HG03159 (cell line): ENCODE data around the gene ALK.
"Not testable (repeated sequence)": the region's sequence is repeated elsewhere in the genome, so short reads cannot be mapped to it uniquely, and the experiment has no call there.

ENCODE experiments used
- ATAC-seq: cut with Tn5 transposase; IDR thresholded peaks from one replicate; pipeline ENCODE4 v1.9.1; 2021; ENCODE audit warnings: mild to moderate bottlenecking, moderate library complexity; ENCODE audit not compliant: unreplicated experiment

Gene ALK

DNA sequence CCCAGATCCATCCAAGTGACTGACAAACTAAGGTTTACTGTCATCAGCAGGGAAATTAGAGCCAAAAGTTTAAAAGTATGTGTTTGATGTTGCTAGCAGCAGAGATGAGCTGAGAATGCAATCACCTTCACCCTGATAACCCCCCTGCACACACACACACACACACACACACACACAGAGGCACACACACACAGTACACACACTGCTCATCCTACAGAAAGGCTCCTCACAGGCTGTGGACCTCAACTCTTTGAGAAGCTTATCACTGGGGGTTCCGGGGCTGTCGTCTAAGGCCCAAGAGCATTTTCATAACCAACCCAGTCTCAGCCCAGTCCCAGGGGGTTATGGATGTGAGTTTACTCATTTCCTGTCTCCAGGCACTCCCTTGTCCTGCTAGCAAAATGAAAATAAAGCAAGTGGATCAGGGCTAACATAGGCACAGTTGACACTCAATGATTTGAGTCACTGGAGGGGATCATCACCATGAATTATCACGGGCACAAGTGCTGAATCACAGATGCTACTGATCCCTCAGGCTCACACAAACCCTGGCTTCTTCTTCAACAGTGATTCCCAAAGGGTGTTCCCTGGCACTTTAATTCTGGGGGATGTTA lies 76.6 kb downstream of the ALK start:
- no peak for ATAC-seq

DNA sequence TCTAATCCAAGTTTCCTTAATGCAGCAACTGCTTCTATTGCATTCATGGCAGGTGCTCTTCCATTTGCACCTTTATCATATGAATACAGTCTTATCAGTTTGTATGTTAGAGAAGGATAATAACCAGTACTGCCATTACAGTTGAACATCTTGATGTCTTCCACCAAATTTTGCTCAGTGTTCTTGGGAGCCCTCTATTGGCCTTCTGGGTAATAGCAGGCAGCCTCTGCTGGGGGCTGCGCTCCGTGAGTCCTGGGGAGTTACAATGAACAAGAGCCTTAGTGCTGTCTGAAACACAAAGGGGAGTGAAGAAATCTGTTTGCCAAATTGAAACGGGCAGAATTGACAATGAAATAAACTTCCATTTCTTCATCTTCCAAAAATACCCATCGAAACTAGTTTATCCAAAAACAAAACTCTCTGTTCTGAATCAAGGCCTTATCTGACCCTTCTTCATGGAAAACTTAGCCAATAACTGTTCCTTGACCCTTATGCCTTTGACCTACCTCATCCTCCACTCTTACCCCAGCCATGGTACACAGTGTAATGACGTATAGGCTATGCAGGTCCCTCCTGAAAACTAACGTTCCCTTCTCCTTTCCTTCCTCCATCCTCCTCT lies 79.9 kb downstream of the ALK start:
- ATAC-seq: no peak

DNA sequence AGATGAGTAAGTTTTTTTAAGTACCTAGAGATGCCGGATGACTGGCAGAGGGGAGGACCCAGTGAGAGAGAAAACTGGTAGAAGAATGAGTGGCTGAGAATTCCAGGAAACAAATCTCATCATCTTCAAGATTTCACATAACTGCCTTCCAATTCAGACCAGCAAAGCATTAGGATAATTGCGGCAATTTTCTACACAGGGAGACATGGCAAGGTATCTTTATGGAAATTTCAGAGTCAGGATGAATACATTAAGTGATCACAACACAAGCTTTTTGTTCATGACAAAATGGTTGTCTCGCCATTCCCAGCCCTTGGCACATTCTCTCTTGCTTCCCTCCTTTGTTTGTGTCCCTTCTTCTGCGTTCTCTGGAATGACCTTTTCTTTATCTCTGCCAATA lies 82.1 kb downstream of the ALK start:
- no peak for ATAC-seq

GRCh38 chr2:29837925-29838324 lies 83.5 kb downstream of the ALK start:
- ATAC-seq: no peak

DNA sequence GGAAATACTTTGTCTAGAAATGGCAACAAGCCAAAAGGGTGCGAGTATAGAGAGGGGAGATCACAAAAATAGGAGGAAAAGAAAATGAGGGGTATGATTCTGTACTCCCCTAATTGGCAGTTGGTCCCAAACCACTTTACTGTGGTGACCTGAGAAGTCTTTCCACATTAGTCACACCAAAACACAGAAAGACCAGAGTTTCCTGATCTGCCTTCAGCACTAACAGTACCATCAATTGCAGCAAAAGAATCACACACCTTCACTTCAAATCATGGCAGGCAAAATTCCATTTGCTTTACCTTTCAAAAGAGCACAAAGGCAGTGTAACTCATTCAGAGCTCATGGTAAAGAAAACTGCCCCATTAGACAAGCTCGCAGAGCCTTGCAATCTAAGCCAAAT lies 86.8 kb downstream of the ALK start:
- no peak for ATAC-seq

DNA sequence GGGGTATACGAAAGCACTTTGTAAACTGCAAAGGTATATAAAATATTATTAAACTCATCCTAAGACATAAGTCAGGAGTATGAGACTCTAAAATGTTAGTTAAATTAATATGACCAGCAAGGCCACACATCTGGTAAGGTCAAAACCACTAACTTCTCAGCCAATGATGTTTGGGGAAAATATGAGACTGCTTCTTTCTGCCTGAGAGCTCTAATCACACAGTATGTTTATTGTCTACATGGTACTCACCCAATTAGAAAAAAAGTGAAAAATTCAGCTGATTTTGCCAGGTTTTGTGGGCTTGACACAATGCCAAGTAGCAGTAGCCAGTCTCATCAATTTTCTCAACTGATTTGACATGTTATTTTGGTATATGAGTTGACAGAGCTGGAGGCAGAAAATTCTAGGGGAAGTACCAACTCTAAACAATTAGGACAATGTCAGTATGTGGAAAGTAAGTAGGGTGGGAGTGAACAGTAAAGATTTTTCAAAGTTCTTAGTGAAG lies 87.3 kb downstream of the ALK start:
- no peak for ATAC-seq

DNA sequence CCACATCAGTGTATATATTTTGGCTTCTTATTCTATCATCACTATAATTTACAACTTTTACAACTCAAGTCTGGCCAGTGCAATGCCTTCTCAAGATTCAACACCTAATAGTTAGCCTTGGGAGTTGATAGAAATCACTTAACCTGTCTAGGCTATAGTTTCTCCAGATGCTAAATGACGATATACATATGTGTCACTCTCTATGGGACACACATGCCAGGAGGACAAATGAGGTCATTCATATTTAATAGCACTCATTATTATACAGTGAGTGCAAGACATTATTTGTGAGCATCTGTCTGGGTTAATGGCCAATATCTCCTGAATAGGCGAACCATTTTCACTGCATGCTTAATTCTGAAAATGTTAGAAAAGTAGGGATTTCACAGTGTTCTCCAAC lies 89.8 kb downstream of the ALK start:
- no peak for ATAC-seq

- ATAC-seq: no peak
Measured at GRCh38 chr2:29829841-29830240, 91.5 kb downstream of the ALK start.

DNA sequence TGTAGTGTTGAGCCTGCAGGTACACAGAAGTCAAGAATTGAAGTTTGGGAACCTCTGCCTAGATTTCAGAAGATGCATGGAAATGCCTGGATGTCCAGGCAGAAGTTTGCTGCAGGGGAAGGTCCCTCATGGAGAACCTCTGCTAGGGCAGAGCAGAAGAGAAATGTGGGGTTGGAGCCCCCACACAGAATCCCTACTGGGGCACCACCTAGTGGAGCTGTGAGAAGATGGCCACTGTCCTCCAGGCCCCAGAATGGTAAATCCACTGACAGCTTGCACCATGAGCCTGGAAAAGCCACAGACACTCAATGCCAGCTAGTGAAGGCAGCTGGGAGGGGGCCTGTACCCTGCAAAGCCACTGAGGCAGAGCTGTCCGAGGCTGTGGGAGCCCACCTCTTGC lies 97.2 kb downstream of the ALK start:
- not testable (repeated sequence) for ATAC-seq

DNA sequence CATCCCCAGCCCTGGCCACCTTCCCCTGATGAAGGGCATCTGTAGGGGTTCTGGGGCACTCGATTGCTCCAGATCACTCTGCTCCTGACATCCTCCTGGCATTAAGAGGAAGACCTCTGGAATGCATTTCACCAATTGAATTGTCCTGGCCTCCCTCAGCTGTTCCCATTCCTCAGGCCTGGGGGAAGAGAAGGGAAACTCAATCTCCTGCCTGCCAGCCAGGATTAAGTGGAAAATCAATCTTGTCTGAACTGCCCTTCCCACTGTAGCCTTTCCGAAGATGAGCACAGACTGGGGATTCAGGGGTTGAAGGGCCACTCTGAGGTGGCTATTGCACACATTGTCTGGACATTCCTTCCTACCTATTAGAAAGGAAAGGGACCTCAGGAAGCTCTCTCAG lies 99.8 kb downstream of the ALK start:
- no peak for ATAC-seq

DNA sequence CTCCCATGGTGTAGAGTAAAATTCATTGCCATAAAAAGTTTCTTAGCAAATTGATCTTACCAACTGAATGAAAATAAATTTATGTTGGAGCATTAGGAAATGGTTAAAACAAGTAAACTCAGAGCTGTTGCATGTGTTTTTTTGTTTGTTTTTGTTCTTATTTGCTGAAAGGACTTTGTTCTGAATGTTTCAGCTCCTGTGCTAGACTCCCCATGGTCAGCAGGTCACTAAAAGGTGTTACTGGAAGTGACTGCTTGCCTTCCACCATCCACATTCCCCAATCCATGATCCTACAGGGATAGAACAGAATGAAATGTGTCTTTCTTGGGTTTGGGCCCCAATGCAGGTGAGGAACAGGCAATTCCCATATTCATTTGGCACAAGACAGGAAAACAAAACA lies 101.8 kb downstream of the ALK start:
- no peak for ATAC-seq

DNA sequence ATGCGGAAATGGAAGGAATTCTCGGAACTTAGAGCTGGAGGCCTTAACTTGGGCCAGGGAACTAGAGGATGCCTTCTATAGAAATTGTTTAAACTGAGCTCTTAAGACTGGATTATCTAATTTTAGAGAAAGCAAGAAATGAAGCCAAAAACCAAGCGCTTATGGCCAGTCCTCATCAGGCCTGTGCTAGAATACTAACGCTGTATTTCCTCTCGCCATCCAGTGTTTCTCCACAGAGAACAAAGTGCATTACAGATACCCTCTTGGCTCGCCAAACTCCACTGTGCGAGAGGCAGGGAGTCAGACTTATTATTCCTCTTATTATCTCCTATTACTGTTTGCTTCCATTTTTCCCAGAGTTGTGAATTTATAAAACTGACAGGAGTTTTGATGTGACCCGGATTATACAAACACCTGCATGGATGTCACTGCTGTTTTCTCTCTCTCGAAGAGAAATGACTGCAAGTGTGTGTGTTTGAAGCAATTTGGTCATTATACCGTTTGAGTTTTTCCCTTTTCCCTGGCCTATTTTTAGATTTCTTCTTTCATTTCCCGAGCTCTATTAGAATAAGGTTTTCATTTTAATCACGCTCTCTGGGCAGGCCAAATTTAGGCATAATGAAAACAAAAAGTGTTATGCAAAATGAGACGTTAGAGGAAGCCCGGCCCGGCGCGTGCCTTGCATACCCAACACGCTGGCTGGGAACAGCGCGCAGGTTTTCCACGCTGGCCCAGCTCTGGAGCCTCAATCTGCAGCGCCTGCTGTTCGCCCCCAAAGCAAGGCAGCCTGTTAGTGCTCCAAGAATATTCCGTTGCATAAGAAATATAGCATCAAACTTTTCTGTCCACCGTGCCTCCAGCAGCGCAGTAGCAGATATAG lies 103.3 kb downstream of the ALK start:
- ATAC-seq: no peak

DNA sequence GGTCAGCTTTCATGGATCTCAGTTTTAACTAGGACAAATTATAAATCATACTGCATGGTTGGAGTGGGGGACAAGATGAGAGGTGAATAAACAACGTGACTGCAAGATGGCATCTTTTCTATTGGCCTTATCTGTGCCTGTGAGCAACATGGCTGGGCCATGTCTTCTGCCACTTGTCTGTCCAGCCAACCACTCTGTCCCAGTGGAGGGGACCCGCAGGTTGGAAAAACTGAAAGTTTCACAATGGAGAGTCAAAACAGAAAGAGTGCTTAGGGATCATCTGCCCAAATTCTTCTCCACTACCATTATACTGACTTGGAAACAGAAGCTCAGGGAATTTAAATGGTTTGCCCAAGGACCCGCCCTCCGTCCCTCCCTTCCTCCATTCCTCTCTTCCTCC lies 104.1 kb downstream of the ALK start:
- ATAC-seq: no peak

DNA sequence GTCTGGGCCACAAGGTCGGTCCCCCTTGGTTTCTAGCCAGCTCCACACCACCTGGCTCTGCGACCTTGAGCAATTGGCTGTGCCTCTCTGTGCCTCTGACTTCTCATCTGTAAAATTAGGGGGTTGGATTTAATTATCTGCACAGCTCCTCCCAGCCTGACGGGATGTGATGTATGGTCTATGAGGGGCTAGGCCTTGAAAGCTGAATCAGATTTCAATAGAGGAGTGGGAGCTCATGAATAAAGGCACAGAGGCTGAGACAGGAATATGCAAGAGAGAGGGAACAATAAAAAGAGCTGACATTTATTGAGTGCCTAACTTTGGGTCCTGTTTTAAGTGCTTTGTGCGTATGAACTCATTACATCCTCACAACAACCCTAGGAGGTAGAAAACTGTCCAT lies 104.7 kb downstream of the ALK start:
- ATAC-seq: no peak

DNA sequence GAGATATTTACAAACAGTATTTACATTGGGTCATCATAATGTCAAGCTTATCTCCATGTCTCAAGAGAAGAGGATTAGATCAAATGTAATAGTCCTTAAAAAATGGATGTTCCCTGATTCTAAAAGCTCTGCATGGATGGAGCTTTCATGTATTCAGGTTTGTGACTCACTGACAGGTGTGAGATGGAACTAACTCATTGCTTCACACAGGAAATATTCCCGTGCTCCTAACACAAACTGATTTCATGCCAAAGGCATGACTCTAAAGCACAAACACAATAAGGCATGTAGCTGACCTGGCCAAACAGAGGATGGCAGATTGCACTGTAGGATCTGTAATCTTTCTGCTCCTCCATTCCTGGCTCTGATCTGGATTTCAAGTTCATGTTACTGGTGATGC lies 110.0 kb downstream of the ALK start:
- no peak for ATAC-seq

DNA sequence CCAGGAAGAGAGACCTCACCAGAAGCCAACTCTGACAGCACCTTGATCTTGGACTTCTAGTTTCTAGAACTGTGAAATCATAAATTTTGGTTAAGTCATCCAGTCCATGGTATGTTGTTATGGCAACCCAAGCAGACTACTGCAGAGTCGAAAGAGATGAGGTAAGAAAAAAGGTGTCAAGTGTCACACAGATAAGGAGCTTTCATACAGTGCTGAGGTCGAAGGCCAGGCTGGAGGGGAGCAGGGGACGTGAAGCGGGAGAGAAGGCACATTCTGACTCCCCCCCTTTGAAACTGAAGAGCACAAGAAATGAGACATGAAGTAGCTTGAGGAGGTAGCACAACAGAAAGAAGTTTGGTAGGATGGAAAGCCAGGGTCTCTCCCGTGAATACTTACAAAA lies 110.4 kb downstream of the ALK start:
- no peak for ATAC-seq

GRCh38 chr2:29808321-29808720 lies 113.1 kb downstream of the ALK start:
- ATAC-seq: no peak

DNA sequence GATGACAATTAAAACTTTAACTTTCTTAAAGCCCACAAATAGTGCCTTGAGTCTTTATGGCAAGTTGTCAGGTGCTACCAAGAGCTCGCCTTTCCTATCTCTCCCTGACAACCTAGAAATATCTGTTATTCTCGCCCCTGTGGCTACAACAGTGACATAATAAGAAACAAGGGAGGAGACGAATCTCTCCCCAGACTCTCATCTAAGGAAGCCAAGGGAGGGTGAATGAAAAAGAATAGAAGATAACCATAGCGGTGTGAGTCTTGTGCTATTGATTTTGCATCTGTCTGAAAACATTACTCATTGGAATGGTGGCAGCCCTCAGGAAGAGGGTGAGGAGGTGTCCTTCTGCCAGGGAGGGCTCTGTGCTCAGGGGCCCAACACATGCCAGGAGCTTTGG lies 114.3 kb downstream of the ALK start:
- no peak for ATAC-seq

DNA sequence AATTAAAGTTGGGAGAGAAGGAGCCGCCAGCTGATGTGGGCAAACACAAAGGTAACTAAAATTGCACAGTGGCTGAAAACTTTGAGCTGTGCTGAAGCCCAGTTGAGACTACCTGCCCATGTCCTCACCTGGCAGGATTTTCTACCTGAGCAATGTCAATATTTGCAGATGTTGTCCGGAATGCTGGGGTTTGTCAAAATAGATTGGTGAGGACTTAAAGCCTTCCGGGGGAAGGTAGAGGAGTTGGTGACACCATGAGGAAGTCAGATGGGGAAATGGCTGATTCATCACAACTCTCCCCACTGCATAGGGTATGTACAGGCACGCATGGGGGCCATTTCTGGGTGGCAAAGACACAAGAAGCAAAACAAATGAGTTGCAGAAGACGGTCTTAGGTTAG lies 114.9 kb downstream of the ALK start:
- no peak for ATAC-seq

- no peak for ATAC-seq
Measured at GRCh38 chr2:29804671-29805070, 116.7 kb downstream of the ALK start.

- ATAC-seq: no peak
Measured at GRCh38 chr2:29803537-29803936, 117.8 kb downstream of the ALK start.

DNA sequence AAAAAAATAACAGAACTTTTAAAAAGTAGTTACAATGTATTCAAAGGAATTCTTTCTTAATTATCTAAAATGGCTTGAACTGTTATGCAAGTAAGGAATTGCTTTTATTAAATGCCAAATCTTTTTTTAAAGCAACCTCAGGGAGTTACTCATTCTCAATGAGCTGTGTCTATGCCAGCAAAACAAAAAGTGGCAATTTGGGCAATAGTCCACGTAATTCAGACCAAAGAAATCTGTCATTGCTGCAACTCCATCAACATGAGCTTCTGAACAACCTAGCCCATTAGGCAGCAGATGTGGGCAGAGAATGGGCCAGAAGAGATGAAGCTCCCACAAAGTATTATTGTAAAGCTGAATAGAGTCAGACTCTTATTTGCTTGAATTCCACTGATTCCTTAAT lies 118.4 kb downstream of the ALK start:
- no peak for ATAC-seq
